ENCODE measurements around the gene EDN3. TPM values are rescaled to one million over a fixed set of nuclear protein-coding genes. Genes with fewer than 3 reads are reported as not detected.

The EDN3 gene, protein sequence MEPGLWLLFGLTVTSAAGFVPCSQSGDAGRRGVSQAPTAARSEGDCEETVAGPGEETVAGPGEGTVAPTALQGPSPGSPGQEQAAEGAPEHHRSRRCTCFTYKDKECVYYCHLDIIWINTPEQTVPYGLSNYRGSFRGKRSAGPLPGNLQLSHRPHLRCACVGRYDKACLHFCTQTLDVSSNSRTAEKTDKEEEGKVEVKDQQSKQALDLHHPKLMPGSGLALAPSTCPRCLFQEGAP
- total RNA-seq: not detected
- long read RNA-seq: 0 reads

DNA sequence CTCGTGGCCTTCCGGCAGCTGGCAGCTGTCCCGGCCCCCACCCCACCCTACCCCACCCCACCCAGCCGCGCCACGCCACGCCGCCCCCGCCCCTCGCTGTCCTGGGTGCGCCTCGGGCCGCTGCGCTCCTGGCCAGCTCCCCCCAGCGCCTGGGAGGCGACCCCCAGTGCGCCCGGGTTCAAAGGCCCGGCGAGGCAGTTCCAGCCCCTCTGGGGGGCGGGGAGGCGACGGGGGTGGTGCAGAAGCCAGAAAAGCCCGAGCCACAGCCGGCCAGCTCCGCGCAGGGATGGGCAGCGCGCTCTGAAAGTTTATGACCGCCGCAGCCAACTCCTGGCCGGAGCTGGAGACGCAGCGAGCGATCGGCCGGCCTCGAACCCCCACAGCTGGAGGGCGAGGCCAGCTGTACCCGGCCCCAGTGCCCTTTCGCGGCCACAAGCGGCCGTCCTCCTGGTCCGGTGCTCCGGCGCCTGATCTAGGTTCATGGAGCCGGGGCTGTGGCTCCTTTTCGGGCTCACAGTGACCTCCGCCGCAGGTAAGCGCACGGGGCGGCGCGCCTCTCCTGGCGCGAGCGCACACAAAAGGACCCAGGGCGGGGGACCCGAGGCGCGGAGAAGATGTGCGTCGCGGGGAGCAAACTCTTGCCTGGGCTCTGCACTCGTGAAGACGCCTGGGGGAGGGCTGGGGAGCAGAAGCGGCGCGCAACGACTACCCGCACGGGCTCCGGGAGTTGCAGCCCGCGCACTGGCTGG is at the start of gene EDN3:
Gene EDN3 (plus strand): TSS at position 279 of the 749 bp plus-strand sequence. CDS start 202 bp downstream, at position 481.
- DNase-seq (no peak), ATAC-seq (ENCODE audit: poor library complexity) (no peak)
- intact Hi-C loops (cut with DNase I): no loop called here

DNA sequence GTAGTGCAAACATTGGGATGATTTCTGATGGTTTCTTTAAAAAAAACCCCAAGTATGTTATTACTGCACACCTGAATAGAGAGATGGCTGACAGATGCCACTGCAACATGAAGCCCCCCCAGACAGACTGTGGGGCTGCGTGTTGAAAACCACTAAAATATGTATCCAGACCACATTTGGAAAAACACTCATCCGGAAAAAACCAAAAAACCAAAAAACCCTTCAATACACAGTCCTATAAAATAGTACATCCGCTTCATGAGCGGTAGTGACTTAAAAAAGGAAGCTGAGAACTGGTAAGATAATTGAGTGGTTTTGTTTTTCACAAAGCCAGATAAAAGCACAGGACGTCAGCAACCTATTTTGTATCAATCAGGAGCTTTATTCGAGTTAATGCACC is 47.1 kb upstream of the EDN3 start:
- intact Hi-C loops (cut with DNase I): no loop called here
- ATAC-seq (ENCODE audit: poor library complexity) (no peak), DNase-seq (no peak)

DNA sequence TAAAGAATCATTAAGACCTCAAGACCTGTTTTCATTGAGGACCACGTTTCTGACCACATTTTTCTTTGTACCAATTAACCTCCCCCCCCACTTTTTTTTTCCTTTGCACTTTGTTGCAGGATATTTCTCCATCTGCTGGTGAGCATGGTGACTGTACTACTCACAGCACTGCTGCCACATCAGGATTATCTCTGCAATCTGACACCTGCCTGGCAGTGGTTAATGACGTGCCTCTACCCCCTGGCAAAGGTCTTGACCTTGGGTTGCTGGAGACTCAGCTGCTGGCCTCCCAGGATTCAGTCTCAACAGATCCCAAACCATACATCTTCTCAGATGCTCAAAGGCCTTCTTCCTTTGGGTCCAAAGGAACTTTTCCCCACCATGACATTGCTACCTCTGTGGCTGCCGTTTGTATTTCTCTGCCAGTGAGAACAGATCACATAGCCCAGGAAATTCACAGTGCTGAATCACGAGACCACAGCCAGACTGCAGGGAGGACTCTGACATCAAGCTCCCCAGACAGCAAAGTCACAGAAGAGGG is 46.6 kb upstream of the EDN3 start:
- intact Hi-C loops (cut with DNase I): no loop called here
- DNase-seq: no peak
- ATAC-seq (ENCODE audit: poor library complexity): no peak

DNA sequence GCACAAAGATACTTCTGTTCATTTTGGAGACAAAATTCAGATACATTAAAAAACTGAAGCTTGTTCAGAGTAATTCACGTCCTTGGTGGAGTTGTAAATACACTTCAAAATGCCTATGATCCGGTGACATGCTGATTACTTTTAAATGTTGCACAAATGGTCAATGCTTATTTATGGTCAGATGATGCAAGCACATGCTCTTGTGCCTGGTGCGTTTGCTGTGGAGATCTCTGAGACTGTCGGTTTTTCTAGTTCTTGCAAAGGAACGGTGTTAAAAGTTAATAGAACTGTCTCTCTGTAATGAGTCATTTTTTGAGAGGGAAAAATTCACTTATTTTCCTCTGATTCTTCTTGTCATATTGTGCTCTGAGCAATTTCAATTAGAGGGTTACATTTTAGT is 45.2 kb upstream of the EDN3 start:
- intact Hi-C loops (cut with DNase I): no loop called here
- no peak for DNase-seq
- ATAC-seq (ENCODE audit: poor library complexity): no peak

DNA sequence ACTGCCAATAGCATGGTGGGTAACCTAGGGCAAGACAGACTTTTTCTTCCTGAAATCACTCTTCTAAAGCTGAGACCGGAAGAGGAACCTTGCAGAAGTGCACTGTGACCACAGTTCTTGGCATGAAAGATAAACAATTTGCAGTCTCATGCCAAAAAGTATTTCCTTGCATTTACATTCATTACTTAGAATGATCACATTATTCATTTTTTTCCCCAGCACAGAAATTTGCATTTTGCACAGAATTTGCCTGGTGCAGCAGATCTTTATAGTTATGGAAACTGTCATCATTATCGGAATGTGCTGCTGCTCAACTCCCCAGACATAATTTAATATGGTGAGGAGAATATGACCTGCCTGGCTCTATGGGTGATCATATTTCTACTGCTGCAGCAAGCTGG is 42.2 kb upstream of the EDN3 start:
- DNase-seq: no peak
- intact Hi-C loops (cut with DNase I): no loop called here
- no peak for ATAC-seq (ENCODE audit: poor library complexity)

DNA sequence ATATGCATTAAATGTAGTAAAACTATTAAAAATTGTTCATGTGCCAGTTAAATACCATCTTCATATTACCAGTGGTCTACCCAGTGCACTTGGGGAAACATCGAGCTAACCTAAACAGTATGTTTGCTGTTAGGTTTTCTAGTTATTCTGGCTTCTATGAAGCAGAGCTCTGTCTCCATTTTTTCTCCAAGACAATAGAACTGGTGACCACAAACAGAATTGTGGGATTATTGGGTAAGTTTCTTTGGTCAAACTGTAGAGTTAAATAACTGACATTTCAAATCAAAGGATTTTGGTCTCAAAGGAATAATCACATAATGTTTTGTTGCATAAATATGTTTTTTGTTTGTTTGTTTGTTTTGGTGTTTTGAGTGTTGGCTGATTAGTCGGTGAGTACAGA is 40.5 kb upstream of the EDN3 start:
- ATAC-seq (ENCODE audit: poor library complexity) (no peak), DNase-seq (no peak)
- intact Hi-C loops (cut with DNase I): no loop called here

DNA sequence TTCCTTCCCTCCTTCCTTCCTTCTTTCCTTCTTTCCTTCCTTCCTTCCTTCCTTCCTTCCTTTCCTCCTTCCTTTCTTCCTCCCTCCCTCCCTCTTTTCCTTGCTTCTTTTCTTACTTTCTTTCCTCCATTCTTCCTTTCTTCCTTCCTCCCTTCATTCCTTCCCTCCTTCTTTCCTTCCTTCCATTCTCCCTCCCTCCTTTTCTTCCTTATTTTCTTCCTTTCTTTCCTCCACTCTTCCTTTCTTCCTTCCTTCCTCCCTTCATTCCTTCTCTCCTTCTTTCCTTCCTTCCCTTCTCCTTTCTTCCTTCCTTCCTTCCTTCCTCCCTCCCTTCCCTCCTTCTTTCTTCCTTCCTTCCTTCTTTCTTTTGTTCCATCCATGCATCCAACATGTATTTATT is 35.1 kb upstream of the EDN3 start:
- no peak for DNase-seq
- no peak for ATAC-seq (ENCODE audit: poor library complexity)
- intact Hi-C loops (cut with DNase I): no loop called here

DNA sequence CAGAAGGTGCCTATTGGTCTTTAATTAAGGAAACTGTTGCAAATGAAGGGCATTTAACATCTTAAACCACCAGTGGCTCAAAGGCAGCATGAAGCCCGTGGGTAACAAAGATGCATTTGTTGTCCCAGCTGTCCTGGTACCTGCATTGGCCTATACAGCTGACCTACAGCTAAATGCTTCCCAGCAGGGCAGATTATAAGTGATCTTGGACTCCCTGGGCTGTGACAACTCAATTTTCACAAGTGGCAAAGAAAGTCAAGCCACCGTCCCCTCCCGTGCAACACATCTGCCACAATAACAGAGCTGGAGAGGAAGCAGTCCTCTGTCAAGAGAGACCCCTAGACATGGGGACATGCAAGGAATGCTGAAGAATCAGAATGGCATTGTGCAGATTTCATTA is 31.5 kb upstream of the EDN3 start:
- ATAC-seq (ENCODE audit: poor library complexity): no peak
- intact Hi-C loops (cut with DNase I): no loop called here
- no peak for DNase-seq

DNA sequence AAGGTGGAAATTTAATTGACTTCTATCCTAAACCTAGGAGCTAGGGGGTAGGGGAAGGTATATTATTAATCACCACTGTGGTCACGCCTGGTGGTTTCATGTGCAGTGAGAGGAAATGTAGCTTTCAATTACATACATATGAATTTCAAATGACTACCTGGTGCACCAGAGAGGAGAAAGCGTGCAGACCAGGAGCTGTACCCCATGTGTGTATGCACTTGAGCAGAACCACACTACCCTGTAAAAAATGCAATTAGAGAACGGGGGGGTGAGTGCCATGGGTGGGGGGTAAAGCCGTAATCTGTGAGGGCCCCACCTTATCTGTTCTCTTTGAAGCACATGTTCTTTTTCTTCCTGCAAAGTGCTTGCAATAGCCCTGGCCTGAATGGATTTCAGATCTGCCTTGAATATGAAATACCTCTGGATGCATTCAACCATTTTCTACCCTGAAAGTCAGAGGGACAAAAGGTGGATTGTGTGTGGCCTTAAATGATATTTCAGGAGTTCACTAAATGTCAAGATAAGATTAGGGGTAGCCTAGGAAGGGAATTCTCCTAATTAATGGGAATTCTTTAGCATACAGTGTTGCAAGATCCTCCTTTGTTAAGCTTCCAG is 30.9 kb upstream of the EDN3 start:
- ATAC-seq (ENCODE audit: poor library complexity) (no peak), DNase-seq (no peak)
- intact Hi-C loops (cut with DNase I): no loop called here

DNA sequence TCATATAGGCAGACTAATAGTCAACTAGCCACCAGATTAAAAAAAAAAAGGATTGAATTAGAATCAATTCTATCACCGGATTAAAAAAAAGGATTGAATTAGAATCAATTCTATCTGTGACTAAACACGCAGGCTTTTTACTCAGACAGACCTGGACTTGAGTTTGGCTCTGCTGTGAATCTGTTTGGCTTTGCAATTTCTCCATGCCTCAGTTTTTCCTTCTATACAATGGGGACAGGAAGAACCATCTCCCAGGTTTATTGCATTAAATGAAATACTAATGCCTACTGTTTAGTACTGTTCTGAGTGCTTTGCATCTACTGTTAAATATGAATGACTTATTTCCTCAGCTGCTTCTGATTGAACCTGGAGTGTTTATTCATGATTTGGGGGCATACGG is 30.0 kb upstream of the EDN3 start:
- no peak for DNase-seq
- no peak for ATAC-seq (ENCODE audit: poor library complexity)
- intact Hi-C loops (cut with DNase I): no loop called here

DNA sequence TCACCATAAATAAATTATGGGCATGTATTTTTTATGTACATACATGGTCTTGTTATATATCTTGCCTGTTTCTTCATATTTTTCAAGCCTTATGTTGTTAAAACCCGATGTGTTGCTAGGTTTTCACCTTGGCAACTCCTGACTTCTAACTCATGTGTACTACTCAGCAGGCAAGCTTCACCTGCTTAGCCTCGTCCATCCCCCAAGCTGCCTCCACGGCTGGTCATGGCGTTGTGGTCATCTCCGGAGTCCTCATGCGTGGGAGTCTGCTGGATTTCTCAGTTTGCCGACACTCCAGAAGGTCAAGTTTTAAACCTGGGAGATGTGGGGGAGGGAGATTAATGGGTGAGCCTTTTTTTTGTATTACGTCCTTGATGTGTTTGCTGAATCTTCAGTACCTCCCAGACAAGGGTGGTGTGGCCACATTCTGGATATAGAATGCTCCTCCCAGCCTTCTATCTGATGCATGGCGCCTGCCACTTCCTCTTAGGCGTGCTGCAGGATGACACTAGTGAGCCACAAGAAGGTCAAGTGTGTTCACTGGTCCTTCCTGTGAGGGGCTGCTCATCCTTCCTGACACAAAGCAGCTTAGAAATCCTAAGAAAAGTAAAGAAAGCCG is 26.6 kb upstream of the EDN3 start:
- intact Hi-C loops (cut with DNase I): no loop called here
- ATAC-seq (ENCODE audit: poor library complexity) (no peak), DNase-seq (no peak)

DNA sequence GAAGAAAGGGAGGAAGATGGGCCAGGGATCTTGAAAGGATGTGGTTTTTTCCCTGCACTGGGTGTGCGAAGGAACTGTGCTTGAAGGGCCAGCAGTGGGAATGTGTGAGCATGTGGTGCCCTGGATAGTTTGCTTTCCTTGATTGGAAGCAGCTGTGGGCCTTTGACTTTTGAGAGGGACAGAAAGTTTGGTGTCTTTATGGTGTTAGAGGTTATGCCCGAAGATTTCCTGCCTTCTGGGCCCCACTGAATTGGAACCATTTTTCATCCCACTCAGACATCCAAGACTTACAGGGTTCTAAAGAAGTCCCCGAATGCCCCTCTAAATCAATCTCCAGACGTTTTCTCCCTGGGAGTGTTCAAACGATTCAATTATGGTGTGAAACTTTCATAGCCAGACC is 23.5 kb upstream of the EDN3 start:
- ATAC-seq (ENCODE audit: poor library complexity): no peak
- DNase-seq: no peak
- intact Hi-C loops (cut with DNase I): no loop called here

DNA sequence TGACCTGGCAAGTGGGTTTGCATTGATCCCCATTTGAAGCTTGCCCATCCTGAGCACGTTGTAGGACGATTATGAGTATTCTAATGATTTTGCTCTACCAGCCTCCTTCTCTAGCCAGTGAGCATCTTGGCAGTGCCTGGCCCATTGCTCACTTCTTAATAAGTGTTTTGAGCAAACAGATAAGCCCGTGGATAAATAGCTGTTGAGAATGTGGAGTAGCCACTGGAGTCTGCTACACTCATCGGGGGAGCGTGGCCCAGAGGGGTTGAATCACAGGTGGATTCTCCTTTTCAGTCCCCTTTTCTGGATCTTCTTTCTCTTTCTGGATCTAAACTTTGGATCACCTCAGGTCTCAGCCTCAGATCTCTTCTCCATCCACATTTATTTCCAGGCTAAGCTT is 15.9 kb upstream of the EDN3 start:
- no peak for ATAC-seq (ENCODE audit: poor library complexity)
- no peak for DNase-seq
- intact Hi-C loops (cut with DNase I): no loop called here

DNA sequence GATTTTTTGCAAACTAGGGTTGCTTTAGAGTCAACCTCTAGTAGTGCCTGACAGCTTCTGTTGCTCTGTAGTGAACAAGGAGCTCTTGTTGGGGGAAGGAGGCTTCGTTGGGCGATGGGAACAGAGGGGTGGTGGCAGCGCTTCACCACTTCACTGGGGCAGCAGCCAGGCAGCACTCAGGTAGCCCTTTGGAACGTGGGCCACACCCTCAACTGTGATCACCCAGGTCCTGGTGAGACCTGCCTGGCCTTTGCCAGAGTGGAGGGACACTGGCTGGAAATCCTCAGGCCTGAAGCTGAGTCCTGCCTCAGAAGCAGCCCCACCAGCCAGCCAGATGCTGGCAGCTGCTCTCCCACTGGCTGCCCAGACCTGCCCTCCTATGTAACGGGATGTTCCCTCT is 10.4 kb upstream of the EDN3 start:
- intact Hi-C loops (cut with DNase I): no loop called here
- no peak for DNase-seq
- no peak for ATAC-seq (ENCODE audit: poor library complexity)

DNA sequence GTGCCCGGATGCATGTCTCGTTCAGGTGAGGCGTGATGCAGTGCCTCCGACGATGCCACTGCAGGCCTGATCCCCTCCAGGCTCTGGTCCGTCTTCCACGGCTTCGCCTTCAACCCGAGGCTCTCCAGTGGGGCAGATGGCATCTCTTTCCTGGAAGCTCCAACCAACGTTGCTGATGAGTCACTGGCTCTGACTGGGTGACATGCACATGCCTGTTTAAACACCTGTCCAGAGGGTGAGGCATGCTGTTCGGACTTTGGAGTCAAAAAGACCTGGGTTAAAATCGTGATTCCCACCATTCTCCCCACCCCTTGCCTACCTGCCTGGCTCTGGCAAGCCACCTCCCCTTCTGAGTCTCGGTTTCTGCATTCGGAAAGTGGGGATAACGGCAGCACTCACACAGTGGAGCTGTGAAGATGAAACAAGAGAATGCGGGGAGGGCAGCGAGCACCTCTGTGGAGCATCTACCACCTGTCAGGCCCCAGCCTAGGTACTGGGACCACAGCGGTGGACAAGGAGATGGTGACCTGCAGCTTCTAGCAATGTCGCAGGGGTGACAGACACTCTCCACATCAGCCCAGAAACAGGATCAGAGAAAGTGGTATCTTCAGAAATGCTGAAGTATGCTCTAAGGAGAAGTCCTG is 8.5 kb upstream of the EDN3 start:
- DNase-seq: no peak
- no peak for ATAC-seq (ENCODE audit: poor library complexity)
- intact Hi-C loops (cut with DNase I): no loop called here

DNA sequence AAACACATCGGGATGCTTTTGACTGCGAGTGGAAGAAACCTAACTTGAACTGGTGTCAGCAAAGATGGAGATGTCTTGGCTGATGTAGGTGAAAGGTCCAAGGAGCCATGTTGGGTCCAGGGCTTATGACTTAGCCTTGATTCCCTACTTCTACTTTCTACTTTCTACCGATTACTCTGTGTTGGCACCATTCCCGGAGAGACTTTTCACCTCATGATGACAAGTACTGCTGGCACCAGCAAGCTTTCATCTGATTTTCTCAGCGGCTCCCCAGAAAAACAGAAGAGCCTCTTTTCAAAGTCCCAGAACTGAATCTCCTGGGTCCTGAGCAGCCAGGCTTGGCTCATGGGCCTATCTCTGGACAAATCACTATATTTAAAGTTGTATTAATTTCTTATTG is 4.9 kb upstream of the EDN3 start:
- DNase-seq: no peak
- intact Hi-C loops (cut with DNase I): no loop called here
- no peak for ATAC-seq (ENCODE audit: poor library complexity)

DNA sequence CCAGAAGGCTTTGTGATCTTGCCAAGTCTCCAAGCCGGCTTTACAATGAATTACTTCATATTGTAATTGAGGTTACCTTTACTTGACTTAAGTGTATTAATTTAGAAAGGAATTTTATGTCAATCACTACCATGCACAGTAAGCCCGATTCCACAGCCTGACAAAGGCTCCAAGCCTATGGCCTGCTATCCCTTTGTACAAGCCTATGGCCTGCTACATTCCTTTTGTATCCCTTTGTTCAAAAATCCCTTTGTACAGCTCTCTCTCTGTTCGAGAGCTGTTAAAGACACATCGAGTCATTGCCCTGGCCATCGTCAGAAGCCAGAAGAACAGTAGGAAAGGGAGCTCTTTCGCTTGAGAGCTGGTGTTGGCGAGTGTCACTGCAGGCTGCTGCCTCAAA is 2.7 kb upstream of the EDN3 start:
- intact Hi-C loops (cut with DNase I): no loop called here
- DNase-seq (no peak), ATAC-seq (ENCODE audit: poor library complexity) (no peak)

DNA sequence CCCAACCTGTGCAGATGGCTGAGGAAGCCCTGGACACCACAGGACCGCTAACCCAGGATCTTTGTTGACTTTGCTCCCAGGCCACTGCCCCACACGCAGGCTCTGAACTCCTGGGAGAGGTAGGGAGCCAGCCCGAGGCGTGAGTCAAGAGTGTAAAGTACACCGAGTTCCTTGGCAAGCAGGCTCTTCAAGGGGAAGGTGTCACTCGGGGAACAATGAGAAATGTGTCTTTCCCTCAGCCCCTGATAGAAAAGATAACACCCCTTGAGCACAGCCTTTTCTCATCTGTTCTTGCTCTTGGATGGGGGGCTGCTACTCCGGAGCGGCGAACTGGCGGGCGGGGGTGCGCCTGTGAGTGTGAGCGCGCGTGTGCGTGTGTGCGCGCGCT is 472 bp upstream of the EDN3 start:
- no peak for DNase-seq
- intact Hi-C loops (cut with DNase I): no loop called here
- ATAC-seq (ENCODE audit: poor library complexity): no peak

DNA sequence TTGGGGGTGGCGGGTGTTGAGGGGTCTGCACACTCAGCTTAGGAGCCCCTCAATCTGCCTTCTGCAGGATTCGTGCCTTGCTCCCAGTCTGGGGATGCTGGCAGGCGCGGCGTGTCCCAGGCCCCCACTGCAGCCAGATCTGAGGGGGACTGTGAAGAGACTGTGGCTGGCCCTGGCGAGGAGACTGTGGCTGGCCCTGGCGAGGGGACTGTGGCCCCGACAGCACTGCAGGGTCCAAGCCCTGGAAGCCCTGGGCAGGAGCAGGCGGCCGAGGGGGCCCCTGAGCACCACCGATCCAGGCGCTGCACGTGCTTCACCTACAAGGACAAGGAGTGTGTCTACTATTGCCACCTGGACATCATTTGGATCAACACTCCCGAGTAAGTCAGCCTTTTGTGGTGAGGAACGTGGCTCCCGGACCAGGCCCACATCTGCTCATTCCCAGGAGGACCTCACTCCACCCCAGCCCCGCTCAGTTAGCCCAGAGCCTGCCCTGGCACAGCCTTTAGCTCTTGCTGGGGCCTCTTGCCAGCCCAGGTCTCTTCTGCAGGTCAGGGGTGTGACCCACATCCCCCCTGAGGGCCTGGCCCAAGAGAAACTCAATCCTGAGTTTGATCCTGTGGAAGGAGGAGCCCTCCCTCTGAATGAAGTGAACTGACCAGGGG is 1.1 kb downstream of the EDN3 start:
- DNase-seq (no peak), ATAC-seq (ENCODE audit: poor library complexity) (no peak)
- intact Hi-C loops (cut with DNase I): no loop called here
